ENCODE measurements around the gene PARVG.

GRCh38 chr22:44170470-44170869 is 10.3 kb upstream of the PARVG start:
- TF ChIP-seq POLR2AphosphoS5 (IDR thresholded peaks at IDR 0.05), result no peak
- TF ChIP-seq, protein P1, sequence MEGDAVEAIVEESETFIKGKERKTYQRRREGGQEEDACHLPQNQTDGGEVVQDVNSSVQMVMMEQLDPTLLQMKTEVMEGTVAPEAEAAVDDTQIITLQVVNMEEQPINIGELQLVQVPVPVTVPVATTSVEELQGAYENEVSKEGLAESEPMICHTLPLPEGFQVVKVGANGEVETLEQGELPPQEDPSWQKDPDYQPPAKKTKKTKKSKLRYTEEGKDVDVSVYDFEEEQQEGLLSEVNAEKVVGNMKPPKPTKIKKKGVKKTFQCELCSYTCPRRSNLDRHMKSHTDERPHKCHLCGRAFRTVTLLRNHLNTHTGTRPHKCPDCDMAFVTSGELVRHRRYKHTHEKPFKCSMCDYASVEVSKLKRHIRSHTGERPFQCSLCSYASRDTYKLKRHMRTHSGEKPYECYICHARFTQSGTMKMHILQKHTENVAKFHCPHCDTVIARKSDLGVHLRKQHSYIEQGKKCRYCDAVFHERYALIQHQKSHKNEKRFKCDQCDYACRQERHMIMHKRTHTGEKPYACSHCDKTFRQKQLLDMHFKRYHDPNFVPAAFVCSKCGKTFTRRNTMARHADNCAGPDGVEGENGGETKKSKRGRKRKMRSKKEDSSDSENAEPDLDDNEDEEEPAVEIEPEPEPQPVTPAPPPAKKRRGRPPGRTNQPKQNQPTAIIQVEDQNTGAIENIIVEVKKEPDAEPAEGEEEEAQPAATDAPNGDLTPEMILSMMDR (IDR thresholded peaks at IDR 0.05), result no peak
- no peak for TF ChIP-seq EP300 (IDR thresholded peaks at IDR 0.05; ENCODE audit: low read depth)
